GM23248 (cell line): Measurements from ENCODE around the gene AP2B1.

Experiments
- EZH2 ChIP-seq: fragments of 200-600 bp; sonication (generic); IDR thresholded peaks from 2 replicates; pipeline ENCODE4 v1.6.1; 2018; ENCODE audit warnings: antibody characterized with exemption, mild to moderate bottlenecking; ENCODE audit not compliant: insufficient read depth, poor library complexity, severe bottlenecking
- EZH2phosphoT487 ChIP-seq: fragments of 200-600 bp; sonication (generic); IDR thresholded peaks from 2 replicates; pipeline ENCODE4 v1.6.1; 2018; ENCODE audit warnings: antibody characterized with exemption, moderate library complexity, mild to moderate bottlenecking, low read depth; ENCODE audit not compliant: insufficient read depth

DNA sequence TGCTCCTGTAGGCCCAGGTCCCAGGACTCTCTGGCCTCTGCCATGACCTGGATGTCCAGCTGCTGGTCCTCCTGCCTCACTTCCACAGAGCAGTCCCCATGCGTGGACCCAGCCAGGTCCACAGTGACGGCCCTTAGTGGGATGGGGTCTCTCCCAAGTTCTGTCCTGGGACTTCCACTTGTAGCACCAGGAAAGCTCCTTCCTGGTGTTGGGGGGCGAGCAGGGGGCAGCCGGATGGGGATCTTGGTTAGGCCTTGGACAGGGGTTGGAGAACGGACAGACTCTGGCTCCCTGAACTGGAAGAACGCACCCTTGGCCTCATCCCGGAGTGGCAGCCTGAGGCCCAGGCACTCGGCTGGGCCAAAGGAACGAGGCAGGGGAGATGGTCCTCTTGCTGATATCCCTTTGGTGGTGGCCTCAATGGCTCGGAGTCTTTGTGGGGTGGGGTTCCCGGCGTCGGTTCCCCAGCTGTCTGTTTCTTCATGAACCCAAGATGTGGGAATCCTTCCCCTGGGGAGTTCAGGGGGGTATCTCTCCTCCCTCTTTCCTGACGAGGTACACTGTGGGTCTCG, 158.7 kb downstream of the AP2B1 start:
- TF ChIP-seq EZH2 (no peak), EZH2phosphoT487 (no peak)
